ENCODE data around the gene COQ8A. TPM values are rescaled to one million over a fixed set of nuclear protein-coding genes. Genes with fewer than 3 reads are reported as not detected.
A peak's percentile ranks its signal among the peaks of the same experiment; 100 is the strongest.
"Not testable (repeated sequence)": the region's sequence is repeated elsewhere in the genome, so short reads cannot be mapped to it uniquely, and the experiment has no call there.

COQ8A gene
- total and polyA plus RNA-seq, 2 experiments from 2014 or later, result 45.1 to 59.7 TPM

DNA sequence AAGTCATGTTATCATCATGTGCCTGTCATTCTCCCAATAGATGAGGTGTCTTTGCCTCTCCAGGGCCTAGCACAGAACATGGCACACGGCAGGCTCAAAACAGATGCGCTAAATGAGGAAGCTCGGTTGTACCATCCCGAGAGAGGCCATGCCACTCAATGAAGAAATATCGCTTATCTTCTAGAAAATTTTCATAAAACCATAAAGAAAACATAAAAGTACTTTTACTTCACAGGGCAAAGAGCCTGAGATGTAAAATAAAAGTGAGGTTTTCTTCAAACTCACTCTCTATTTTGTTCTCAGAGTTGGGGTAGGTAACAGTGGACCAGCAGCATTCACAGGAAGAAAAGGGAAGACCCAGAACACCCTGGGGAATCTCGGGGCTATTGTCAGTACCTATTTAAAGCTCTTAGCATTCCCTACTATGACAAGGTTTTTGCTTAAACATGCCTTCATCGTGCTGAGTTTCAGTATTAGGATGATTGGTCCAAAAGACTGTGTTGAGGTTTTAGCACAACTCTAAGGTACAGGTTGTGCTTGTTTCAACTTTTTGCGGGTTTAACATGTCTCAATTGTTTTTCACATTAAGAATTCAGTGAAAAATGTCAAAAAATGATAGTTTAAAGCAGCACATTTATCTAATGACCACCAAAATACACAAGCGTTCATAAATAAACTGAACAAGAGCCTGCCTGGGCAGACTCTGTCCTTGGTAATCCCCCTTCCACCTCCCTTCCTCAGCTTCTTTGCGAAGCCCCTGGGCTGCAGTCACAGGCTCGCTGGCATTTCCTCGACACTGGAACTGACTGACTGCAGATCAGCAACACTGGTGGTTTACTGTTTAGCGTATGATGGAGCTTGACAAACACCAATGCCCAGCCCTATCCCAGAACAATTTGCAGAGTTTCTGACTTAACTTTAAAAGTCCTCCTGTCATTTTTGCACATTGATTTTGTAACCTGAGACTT is 55.6 kb downstream of the COQ8A start:
- TF ChIP-seq CTCF (IDR thresholded peaks at IDR 0.05; ENCODE audit: low read depth, low read length), result no peak
- H3K4me1 ChIP-seq (ENCODE audit: low read depth), result peaks cover 43% of the 10 kb centered on the region
- peak in 1 of 2 donors; percentile 41 for DNase-seq (ENCODE audit: low read depth in 1 of 2, low spot score in 1 of 2)
- H3K4me3 ChIP-seq, result no peak overlapping the region
- H3K27ac ChIP-seq, result peak overlapping the region; percentile 83
- H3K9me3 ChIP-seq (ENCODE audit: low read depth), result no peaks in the 10 kb centered on the region
- no peaks in the 10 kb centered on the region for H3K27me3 ChIP-seq
- H3K36me3 ChIP-seq, result no peaks in the 10 kb centered on the region

DNA sequence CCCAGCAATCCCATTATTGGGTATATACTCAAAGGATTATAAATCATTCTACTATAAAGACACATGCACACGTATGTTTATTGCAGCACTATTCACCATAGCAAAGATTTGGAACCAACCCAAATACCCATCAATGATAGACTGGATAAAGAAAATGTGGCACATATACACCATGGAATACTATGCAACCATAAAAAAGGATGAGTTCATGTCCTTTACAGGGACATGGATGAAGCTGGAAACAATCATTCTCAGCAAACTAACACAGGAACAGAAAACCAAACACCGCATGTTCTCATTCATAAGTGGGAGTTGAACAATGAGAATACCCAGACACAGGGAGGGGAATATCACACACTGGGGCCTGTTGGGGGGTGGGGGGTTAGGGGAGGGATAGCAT is 59.5 kb downstream of the COQ8A start:
- not testable (repeated sequence) for H3K4me3 ChIP-seq; H3K9me3 ChIP-seq (ENCODE audit: low read depth); H3K27ac ChIP-seq; DNase-seq (ENCODE audit: low read depth in 1 of 2, low spot score in 1 of 2); H3K36me3 ChIP-seq; H3K27me3 ChIP-seq
- H3K4me1 ChIP-seq (ENCODE audit: low read depth), result peaks cover 17% of the 10 kb centered on the region

DNA sequence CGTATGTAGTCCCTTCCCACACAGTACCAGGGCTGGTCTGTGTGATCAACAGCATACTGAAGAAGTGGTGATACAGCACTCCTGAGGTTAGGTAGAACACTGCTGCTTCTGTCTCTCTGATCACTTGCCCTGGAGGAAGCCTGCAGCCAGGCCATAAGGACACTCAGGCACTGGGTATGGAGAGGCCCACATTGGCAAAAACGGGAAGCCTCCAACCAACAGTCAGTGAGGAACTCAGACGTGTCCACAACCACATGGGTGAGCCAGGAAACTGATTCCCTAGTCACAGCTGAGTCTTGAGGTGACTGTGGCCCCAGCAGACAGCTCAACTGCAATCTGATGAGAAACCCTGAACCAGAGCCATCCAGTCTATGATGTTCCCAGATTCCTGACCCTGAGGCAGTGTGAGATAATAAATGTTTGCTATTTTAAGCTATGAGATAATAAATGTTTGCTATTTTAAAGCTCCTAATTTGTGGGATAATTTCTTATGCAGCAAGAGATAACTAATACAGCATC is 62.5 kb downstream of the COQ8A start:
- H3K36me3 ChIP-seq, result no peaks in the 10 kb centered on the region
- no peak overlapping the region for H3K4me3 ChIP-seq
- no peaks in the 10 kb centered on the region for H3K27me3 ChIP-seq
- no peak overlapping the region for H3K27ac ChIP-seq
- H3K4me1 ChIP-seq (ENCODE audit: low read depth), result peaks cover 5% of the 10 kb centered on the region
- no peak for DNase-seq (ENCODE audit: low read depth in 1 of 2, low spot score in 1 of 2)
- TF ChIP-seq CTCF (IDR thresholded peaks at IDR 0.05; ENCODE audit: low read depth, low read length), result no peak
- no peaks in the 10 kb centered on the region for H3K9me3 ChIP-seq (ENCODE audit: low read depth)

- DNase-seq (ENCODE audit: low read depth in 1 of 2, low spot score in 1 of 2), result no peak
- H3K9me3 ChIP-seq (ENCODE audit: low read depth), result no peaks in the 10 kb centered on the region
- TF ChIP-seq CTCF (IDR thresholded peaks at IDR 0.05; ENCODE audit: low read depth, low read length), result no peak
- H3K27ac ChIP-seq, result no peak overlapping the region
- H3K4me1 ChIP-seq (ENCODE audit: low read depth), result peaks cover 5% of the 10 kb centered on the region
- H3K27me3 ChIP-seq, result no peaks in the 10 kb centered on the region
- H3K36me3 ChIP-seq, result no peaks in the 10 kb centered on the region
- no peak overlapping the region for H3K4me3 ChIP-seq
Observed at GRCh38 chr1:227003165-227003564, 63.1 kb downstream of the COQ8A start.

DNA sequence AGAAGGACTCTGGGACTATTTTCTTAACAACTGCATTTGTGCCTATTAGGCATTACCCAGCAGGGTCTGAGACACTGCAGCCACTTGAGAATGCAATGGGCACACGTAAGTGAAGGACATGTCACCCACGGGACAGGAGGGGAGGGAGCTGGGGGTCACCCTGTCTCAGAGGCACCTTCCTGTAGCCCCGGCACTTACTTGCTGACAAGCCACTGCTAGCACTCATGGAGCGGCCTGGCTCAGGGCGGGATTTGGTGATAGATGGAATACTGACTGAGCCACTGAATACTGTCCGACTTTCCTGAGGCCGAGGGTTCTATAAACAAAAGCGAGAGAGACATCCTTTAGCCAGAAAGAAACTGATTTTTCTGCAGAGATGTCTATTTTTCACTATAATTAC is 64.7 kb downstream of the COQ8A start:
- Histone ChIP-seq H3K27me3 (no peaks in the 10 kb centered on the region), H3K27ac (peak overlapping the region; percentile 42), H3K36me3 (no peaks in the 10 kb centered on the region), H3K9me3 (ENCODE audit: low read depth) (no peaks in the 10 kb centered on the region), H3K4me3 (no peak overlapping the region), H3K4me1 (ENCODE audit: low read depth) (peaks cover 5% of the 10 kb centered on the region)
- DNase-seq (ENCODE audit: low read depth in 1 of 2, low spot score in 1 of 2), result peak in 1 of 2 donors; percentile 61
- TF ChIP-seq CTCF (IDR thresholded peaks at IDR 0.05; ENCODE audit: low read depth, low read length), result no peak

DNA sequence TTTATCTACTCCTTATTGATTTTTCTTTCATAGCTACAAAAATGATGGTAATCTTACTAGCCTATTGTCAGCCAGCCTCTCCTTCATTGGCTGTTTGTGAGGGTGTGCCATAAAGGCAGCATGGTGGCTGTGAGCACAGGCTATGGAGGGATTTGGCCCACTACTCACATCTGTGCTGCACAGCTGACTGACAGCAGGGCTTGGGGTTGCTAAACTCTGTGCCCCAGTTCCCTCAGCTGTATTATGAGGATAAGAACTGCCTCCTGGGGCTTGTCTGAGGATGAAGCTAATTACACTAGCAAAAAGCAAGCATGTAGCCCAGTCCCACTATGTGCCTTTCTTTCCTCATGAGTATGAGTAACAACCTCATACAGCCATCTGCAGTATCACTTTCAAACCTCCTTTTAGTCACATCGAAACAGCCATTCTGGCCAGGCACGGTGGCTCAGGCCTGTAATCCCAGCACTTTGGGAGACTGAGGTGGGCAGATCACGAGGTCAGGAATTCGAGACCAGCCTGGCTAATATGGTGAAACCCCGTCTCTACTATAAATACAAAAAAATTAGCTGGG is 66.2 kb downstream of the COQ8A start:
- TF ChIP-seq CTCF (IDR thresholded peaks at IDR 0.05; ENCODE audit: low read depth, low read length), result no peak
- Histone ChIP-seq H3K36me3 (no peaks in the 10 kb centered on the region), H3K4me3 (no peak overlapping the region), H3K27ac (no peak overlapping the region), H3K4me1 (ENCODE audit: low read depth) (peaks cover 5% of the 10 kb centered on the region), H3K9me3 (ENCODE audit: low read depth) (no peaks in the 10 kb centered on the region), H3K27me3 (no peaks in the 10 kb centered on the region)
- no peak for DNase-seq (ENCODE audit: low read depth in 1 of 2, low spot score in 1 of 2)

Data from cardiac muscle cell (in vitro differentiated cells and primary cell).